Measurements from ENCODE around the gene DDR1.
"Not testable (repeated sequence)": the region's sequence is repeated elsewhere in the genome, so short reads cannot be mapped to it uniquely, and the experiment has no call there.

GRCh38 chr6:30852459-30852858 is 31.9 kb upstream of the DDR1 start:
- TF ChIP-seq POLR2AphosphoS5 (IDR thresholded peaks at IDR 0.05; ENCODE audit: borderline replicate concordance, low read depth, low read length); EZH2 (IDR thresholded peaks at IDR 0.05): not testable (repeated sequence)
